HepG2 (cell line): ENCODE measurements around the gene USP5. TPM values are rescaled to one million over a fixed set of nuclear protein-coding genes. Genes with fewer than 3 reads are reported as not detected.

Source experiments
- CEBPB ChIP-seq: IDR thresholded peaks from 2 replicates; pipeline ENCODE4 v1.6.1; 2011; ENCODE audit warnings: low read depth, low read length, improper control_type of control experiment, borderline replicate concordance
- ELF3 ChIP-seq: IDR thresholded peaks from 2 replicates; pipeline ENCODE4 v1.6.1; 2016; ENCODE audit warnings: missing genetic modification reagents, missing compliant biosample characterization
- ETV5 ChIP-seq: IDR thresholded peaks from 2 replicates; pipeline ENCODE4 v1.6.1; 2018; ENCODE audit warnings: missing biosample characterization, missing genetic modification reagents, inconsistent platforms, borderline replicate concordance
- EZH2 ChIP-seq: conservative IDR thresholded peaks from 2 replicates; pipeline ENCODE4 v1.6.1; 2012; ENCODE audit warnings: mild to moderate bottlenecking, low read depth, low read length, moderate library complexity
- GTF3A ChIP-seq: sonication (generic); formaldehyde crosslinking; conservative IDR thresholded peaks from 2 replicates; pipeline ENCODE4 v1.4.0; 2020; ENCODE audit warnings: mild to moderate bottlenecking, missing genetic modification reagents
- HBP1 ChIP-seq: IDR thresholded peaks from 2 replicates; pipeline ENCODE4 v1.6.1; 2016; ENCODE audit warnings: low read depth, control low read depth
- IKZF4 ChIP-seq: sonication (generic); formaldehyde crosslinking; IDR thresholded peaks from 2 replicates; pipeline ENCODE4 v1.5.1; 2020; ENCODE audit warnings: borderline replicate concordance, mild to moderate bottlenecking, low read depth, missing genetic modification reagents; ENCODE audit errors: not compliant biosample characterization
- IRF9 ChIP-seq: sonication (generic); formaldehyde crosslinking; IDR thresholded peaks from 2 replicates; pipeline ENCODE4 v1.8.0; 2022; ENCODE audit warnings: missing genetic modification reagents, mild to moderate bottlenecking, borderline replicate concordance
- MIXL1 ChIP-seq: IDR thresholded peaks from 2 replicates; pipeline ENCODE4 v1.6.1; 2016
- PAF1 ChIP-seq: IDR thresholded peaks from 2 replicates; pipeline ENCODE4 v1.6.1; 2016; ENCODE audit warnings: missing genetic modification reagents, missing compliant biosample characterization
- PHB2 ChIP-seq: fragments of 450-650 bp; IDR thresholded peaks from 2 replicates; pipeline ENCODE4 v1.6.1; 2018; ENCODE audit not compliant: partially characterized antibody
- PTBP1 ChIP-seq: fragments of 200-400 bp; formaldehyde crosslinking; IDR thresholded peaks from 2 replicates; pipeline ENCODE4 v1.6.1; 2018; ENCODE audit warnings: low read length, low read depth; ENCODE audit not compliant: poor library complexity, severe bottlenecking
- SMARCC2 ChIP-seq: fragments of 450-650 bp; IDR thresholded peaks from 2 replicates; pipeline ENCODE4 v1.6.1; 2017; ENCODE audit warnings: antibody characterized with exemption, mild to moderate bottlenecking
- SNAPC5 ChIP-seq: sonication (generic); formaldehyde crosslinking; IDR thresholded peaks from 2 replicates; pipeline ENCODE4 v1.8.1; 2023; ENCODE audit warnings: mild to moderate bottlenecking, missing genetic modification reagents, borderline replicate concordance
- SP1 ChIP-seq, 2 experiments: fragments of 450-650 bp in 1 of 2; sonication (generic) in 1 of 2; formaldehyde crosslinking in 1 of 2; IDR thresholded peaks; 2 replicates each; pipeline versions ENCODE4 v1.4.0 to v1.6.1; 2016 to 2020; ENCODE audit warnings: missing genetic modification reagents in 1 of 2
- SRF ChIP-seq: IDR thresholded peaks from 2 replicates; pipeline ENCODE4 v1.6.1; 2011; ENCODE audit warnings: mild to moderate bottlenecking, low read depth, low read length, moderate library complexity
- SRY ChIP-seq: sonication (generic); formaldehyde crosslinking; IDR thresholded peaks from 2 replicates; pipeline ENCODE4 v1.8.0; 2022; ENCODE audit warnings: mild to moderate bottlenecking, missing genetic modification reagents
- TEF ChIP-seq: sonication (generic); formaldehyde crosslinking; IDR thresholded peaks from 2 replicates; pipeline ENCODE4 v1.5.0; 2020; ENCODE audit warnings: missing genetic modification reagents
- WIZ ChIP-seq: sonication (generic); formaldehyde crosslinking; IDR thresholded peaks from 2 replicates; pipeline ENCODE4 v1.5.1; 2020; ENCODE audit warnings: mild to moderate bottlenecking, missing genetic modification reagents
- ZFP62 ChIP-seq: sonication (generic); formaldehyde crosslinking; IDR thresholded peaks from 2 replicates; pipeline ENCODE4 v1.4.0; 2020; ENCODE audit warnings: missing genetic modification reagents
- ZNF446 ChIP-seq: sonication (generic); formaldehyde crosslinking; IDR thresholded peaks from 2 replicates; pipeline ENCODE4 v1.5.0; 2020; ENCODE audit warnings: mild to moderate bottlenecking, missing genetic modification reagents
- ZNF512 ChIP-seq: sonication (generic); formaldehyde crosslinking; IDR thresholded peaks from 2 replicates; pipeline ENCODE4 v1.4.0; 2020; ENCODE audit warnings: mild to moderate bottlenecking, missing genetic modification reagents
- ZNF570 ChIP-seq: sonication (generic); formaldehyde crosslinking; IDR thresholded peaks from 2 replicates; pipeline ENCODE4 v1.4.0; 2020; ENCODE audit warnings: mild to moderate bottlenecking, missing genetic modification reagents, borderline replicate concordance
- ZNF792 ChIP-seq: IDR thresholded peaks from 2 replicates; pipeline ENCODE4 v1.6.1; 2016
- ZNF891 ChIP-seq: sonication (generic); formaldehyde crosslinking; IDR thresholded peaks from 2 replicates; pipeline ENCODE4 v1.5.0; 2020; ENCODE audit warnings: mild to moderate bottlenecking, missing genetic modification reagents
- ZSCAN29 ChIP-seq: sonication (generic); formaldehyde crosslinking; conservative IDR thresholded peaks from 2 replicates; pipeline ENCODE4 v1.4.0; 2020; ENCODE audit warnings: mild to moderate bottlenecking, missing genetic modification reagents
- polyA plus RNA-seq, 8 experiments: library from polyadenylated mRNA; depleted of rRNA in 3 of 8; stranded (reverse) in 7 of 8; unstranded in 1 of 8; fragments of >200 nt; fragmentation: Illumina TruSeq in 4 of 8; extraction: Trizol in 4 of 8; gene quantifications; 2 replicates each; pipeline versions ENCODE4 v1.2.1 to v1.2.3, GENCODE V29; 2011 to 2016; ENCODE audit warnings: low read depth in 4 of 8, missing spikeins in 1 of 8, mixed read lengths in 1 of 8; ENCODE audit not compliant: insufficient read depth in 1 of 8
- total RNA-seq, 5 experiments: library from RNA; depleted of rRNA; stranded (reverse); fragments of >200 nt; fragmentation: Illumina TruSeq; extraction: Trizol; gene quantifications; 2 replicates each; pipeline ENCODE4 v1.2.3, GENCODE V29; 2016; ENCODE audit warnings: low read depth in 1 of 5

Gene USP5
- total and polyA plus RNA-seq, 2 of the 13 experiments (the other 11 are each of a cell fraction or from before 2014, with no cell fraction given) = 39.6 to 56.0 TPM

- TF ChIP-seq ZNF512 (CRISPR knock-in tag) (no peak), ZNF446 (CRISPR knock-in tag) (no peak), ZNF792 (CRISPR knock-in tag) (no peak), ZSCAN29 (CRISPR knock-in tag) (peak; percentile 63; the same call in 1 of the 2 replicates), ZFP62 (CRISPR knock-in tag) (no peak), SRY (CRISPR knock-in tag) (0 out of 2 replicates have a peak, but pooled peaks have one; percentile 13), HBP1 (CRISPR knock-in tag) (peak; percentile 82), ELF3 (CRISPR knock-in tag) (peak; percentile 89), WIZ (CRISPR knock-in tag) (no peak; the same call in 1 of the 2 replicates), SNAPC5 (CRISPR knock-in tag) (no peak), ZNF570 (no peak), MIXL1 (CRISPR knock-in tag) (peak; percentile 38; the same call in 1 of the 2 replicates), ETV5 (peak; percentile 27; the same call in 1 of the 2 replicates), PTBP1 (peak; percentile 41), CEBPB (peak; percentile 100), TEF (peak; percentile 95), PAF1 (CRISPR knock-in tag) (no peak), ZNF891 (CRISPR knock-in tag) (no peak), IRF9 (peak; percentile 89), SMARCC2 (no peak), IKZF4 (no peak), SRF (no peak), PHB2 (no peak), SP1 (IDR thresholded peaks at IDR 0.05) (no peak), SP1 (CRISPR knock-in tag; IDR thresholded peaks at IDR 0.05) (peak; percentile 95), GTF3A (CRISPR knock-in tag) (no peak), EZH2 (no peak)
Observed at GRCh38 chr12:6890789-6891645, 39.1 kb downstream of the USP5 start (continued).
